ENCODE results near the gene HAPLN3.

DNA sequence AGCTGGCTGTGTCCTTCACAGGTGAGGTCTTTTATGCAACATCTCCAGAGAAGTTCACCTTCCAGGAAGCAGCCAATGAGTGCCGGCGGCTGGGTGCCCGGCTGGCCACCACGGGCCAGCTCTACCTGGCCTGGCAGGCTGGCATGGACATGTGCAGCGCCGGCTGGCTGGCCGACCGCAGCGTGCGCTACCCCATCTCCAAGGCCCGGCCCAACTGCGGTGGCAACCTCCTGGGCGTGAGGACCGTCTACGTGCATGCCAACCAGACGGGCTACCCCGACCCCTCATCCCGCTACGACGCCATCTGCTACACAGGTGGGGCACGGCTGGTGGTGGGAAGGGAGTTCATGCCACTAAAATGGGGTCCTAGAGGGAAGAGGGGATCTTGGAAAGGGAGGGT lies 52.0 kb downstream of the HAPLN3 start:
- TF ChIP-seq EP300 (IDR thresholded peaks at IDR 0.05) (no peak), POLR2A (IDR thresholded peaks at IDR 0.05) (no peak)

Measured in ovary (tissue), 1 donor.